Cerebellar cortex (tissue), 1 donor: ENCODE data around the gene SAMD1.
"Not testable (repeated sequence)": the region's sequence is repeated elsewhere in the genome, so short reads cannot be mapped to it uniquely, and the experiment has no call there.

Source experiments
- DNase-seq: peaks from one replicate; pipeline ENCODE4 v3.0.0-alpha.2; 2015; ENCODE audit warnings: low spot score

SAMD1 gene

DNA sequence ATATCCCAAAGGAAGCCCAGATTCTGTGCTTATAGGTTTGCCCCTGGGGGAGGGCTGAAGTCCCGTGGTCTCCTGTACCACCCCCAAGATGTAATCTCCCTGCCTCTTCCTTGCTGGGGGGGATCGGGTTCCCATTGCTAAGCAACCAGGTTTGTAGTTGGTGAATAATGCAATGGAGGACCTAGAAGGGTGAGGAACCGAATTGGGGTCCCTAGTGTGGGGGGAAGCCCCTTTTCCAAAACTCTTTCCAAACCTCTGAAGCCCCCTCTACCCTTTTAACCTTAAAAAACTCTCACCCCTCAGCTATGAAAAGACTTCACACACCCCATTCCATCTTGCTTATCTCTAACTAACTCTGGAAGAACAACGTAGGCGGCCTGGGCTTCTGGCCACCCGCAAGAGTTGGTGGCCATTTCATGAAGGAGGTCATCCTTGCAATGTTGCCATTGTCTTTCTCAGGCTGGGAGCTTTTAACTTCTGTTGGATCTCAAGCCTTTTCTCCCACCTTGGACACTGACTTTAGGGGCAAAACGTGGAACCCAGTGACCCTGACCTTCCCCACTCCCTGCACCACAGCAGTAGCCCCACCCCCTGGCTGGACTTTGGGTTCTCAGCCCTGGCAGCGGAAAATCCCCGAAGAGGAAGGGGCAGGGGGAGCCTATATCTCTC, 29.3 kb downstream of the SAMD1 start:
- no peak for DNase-seq

DNA sequence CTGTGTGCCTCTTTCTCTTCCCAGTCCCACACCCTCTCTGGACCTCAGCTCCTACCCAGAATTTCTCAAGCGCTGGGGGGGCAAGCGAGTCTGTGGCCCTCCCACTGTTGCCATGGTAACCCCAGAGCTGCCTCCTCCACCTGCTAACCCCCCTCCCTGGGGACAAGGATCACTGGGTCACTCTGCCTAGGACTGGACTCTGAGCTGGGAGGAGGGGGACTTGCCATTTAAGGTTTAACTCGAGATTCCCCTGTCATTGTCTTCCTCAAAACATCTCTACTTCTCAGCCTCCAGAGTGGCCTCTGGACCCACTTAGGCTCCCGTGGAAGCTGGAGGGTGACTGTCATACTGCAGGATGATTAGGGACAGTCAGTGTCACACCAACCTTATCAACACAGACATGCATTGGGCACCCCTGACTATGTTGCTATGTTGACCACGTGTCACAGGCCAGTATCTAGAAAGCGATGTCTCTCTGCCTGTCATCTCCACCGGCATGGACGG, 30.8 kb downstream of the SAMD1 start:
- DNase-seq: no peak

DNA sequence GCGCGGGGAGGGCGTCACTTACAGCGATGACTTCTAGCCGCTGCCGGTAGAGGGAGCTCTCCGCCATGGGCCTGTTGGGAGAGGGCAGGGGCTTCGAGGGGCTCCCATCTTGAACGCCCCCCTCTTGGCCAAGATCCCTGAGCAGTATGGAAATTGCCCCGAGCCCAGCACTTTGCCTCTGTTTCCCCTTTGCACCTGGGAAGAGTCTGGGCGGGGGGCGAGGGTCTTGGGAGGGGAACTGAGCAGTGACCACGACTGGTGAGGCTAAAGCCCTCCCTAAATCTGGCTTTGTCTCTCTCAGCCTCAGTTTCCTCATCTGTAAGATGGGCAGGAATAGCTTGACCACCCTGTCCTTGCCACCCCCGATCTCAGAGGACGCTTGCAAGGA, 31.5 kb downstream of the SAMD1 start:
- no peak for DNase-seq

DNA sequence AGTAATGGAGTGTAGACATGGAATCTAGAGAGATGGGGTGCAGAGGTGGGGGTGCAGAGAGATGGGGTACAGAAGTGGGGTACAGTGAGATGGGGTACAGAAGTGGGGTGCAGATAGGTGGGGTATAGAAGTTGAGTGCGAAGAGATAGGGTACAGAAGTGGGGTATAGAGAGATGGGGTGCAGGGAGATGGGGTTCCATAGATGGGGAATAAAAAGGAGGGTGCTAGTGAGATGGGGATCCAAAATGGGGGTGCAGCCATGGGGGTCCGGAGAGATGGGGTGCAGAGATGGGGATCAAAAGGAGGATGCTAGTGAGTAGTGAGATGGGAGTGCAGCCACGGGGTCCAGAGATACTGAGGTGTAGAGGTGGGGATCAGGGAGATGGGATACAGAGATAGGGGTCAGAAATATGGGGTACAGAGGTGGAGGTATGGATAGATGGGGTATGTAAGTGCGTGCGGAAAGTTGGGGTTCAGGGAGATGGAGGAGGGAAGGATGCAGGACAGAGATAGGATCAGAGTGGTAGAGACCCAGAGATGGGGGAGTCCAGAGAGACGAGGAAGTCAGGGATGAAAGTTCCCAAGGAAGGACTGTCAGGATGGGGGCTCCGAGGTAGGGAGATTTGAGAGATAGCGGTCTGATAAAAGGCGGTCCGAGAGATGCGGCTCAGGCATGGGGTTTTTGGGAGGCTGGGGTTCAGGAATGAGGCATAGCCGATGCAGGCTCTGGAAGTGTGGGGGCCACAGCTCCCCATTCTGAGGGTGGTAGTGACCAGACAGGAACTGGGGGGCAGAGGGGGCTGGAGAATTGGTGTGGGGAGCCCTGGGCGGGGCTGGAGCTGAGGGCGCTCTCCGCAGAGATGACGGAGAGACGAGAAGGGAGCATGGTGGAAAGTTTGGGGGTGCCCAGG, 32.1 kb downstream of the SAMD1 start:
- DNase-seq: no peak

DNA sequence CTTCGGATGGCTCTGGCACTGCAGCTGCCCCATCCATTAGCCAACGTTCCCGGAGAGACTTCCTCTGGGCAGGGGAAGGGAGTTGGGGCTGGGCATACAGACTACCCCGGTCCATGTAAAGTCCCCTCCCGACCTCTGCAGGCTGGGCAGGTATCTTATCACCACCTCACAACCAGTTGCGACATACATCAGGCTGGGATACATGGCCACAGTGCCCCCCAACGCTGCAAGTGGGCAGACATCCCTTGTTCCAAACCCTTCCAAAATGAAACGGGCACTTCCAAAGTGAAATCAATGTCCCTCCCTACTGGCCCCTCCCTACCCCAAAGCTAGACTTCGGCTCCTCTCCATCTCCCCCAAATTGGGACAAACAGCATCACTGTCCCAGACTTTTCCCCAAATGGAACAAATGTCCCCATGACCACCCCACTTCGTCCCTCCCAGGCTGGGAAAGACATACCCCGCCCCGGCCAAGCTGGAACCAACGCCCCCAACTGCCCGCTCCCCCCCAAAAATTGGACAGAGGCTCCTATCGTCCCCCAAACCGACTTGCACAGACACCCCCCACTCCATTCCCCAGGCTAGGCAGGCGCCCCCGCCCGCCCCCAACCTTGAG, 33.7 kb downstream of the SAMD1 start:
- no peak for DNase-seq

DNA sequence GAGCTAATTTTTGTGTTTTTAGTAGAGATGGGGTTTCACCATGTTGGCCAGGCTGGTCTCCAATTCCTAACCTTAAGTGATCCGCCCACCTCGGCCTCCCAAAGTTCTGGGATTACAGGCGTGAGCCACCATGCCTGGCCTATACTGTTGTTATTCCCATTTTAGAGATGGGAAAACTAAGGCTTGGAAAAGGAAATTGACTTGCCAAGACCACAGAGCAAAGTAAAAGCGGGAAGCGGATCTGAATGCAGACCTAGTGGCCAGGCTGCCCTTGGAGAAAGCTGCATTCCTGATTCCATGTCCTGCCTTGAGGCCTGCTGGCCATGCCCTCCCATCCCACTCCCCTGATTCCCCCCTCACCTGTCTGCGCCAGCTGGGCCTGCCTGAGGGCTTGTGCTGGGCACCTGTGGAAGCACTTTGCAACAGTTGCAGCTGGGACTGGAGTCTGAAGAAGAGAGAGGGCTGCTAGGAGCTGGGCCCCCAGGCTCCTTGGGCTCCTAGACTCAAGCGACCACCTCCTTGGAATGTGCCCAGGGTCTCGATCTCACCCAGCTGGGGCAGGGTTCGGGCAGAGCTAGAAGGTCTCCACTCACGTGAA, 34.4 kb downstream of the SAMD1 start:
- no peak for DNase-seq

DNA sequence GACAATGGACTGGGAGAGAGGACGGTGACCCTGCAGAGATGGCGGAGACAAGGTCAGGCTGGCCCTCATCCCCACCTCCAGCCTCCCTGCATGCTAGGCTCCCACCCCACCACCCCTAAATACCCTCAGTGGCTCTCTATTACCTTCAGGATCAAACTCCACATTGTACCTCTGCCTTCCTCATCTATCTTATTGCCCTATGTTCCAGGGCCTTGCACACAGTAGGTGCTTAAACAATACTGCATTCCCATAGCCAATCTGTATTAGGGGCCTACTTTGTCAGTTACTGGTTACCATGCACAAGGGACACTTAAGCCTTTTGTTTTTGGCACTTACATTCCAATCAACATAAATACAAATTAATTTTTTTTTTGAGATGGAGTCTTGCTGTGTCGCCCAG, 35.2 kb downstream of the SAMD1 start:
- no peak for DNase-seq

DNA sequence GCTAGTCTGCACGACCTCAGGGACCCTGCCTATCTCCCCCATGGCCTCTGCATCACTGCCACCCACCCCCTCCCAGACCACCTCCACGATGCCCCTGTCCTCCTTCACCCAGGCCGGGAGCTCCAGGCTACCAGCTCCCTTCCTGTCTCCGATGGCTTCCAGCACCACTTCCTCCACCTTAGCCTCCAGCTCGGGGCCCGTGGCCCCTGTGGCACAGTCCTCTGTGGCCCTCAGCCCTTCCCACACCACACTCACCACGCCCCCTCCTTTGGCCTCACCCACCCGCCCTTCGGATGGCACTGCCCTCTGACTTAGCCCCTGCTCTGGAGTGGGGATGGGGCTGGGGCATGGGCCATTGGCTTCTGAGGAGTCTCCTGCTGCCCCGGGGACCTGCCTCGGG, 35.8 kb downstream of the SAMD1 start:
- DNase-seq: no peak

DNA sequence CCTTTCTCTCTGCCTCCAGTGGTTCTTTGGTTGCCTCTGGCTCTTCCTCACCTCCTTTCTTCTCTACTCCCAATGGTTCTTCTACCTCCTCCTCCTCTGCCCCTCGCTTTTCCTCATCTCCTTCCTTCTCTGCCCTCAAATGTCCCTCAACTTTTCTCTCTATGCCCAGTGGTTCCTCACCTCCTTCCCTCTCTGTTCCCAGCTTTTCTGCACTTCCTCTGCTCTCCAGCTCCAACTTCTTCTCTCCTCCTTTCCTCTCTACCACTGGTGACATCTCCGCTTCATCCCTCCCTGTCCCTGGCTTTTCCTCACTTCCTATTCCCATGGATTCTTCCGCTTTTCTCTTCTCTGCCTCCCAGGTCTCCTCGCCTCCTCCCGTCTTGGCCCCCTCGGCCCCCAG, 36.5 kb downstream of the SAMD1 start:
- DNase-seq: no peak

DNA sequence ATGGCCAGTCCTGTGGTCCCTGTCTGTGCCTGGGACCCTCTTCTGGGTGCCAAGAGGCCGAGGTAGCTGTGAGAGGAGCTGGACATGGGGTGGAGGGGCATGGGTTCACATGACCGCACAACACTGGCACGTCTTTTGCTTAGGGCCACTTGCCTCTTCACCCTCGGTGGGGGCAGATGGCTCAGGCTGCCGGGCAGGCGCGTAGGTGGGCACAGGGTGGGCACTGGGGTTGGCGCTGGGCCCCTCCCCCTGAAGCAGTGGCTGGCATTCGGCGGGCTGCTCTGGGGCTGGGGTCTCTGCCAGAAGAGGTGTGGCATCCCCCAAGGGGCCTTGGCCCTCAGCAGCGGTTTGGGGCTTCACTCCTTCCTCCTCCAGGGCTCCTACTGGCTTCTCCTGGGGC, 37.1 kb downstream of the SAMD1 start:
- no peak for DNase-seq

DNA sequence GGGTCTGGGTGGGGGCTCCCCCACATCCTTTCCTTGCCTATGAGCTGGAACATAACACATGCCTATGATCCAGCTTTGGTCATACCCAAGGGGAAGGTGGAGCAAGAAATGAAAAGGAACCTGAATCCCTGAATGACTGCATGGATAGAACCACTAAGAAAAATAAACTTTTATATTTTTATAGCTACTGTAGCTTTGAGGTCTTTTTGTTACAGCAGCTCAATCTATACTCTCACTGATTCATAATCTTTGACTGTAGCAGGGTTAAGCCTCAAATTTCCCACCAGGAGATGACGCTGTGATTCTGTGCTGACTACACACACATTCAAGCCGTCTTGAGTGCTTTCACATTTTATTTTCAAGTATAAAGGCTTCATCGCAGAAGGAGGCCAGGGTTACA, 37.5 kb downstream of the SAMD1 start:
- DNase-seq: no peak

DNA sequence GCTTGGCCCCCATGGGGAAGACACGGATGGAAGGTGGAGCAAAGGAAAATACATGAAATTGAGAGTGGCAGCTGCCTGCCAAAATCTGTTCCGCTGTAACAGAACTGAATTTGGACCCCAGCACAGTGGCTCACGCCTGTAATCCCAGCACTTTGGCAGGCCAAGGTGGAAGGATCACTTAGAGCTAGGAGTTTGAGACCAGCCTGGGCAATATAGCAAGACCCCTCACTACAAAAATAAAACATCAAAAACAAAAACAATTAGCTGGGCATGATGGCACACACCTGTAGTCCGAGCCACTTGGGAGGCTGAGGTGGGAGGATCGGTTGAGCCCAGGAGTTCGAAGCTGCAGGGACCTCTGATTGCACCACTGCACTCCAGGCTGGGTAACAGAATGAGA, 38.1 kb downstream of the SAMD1 start:
- no peak for DNase-seq

DNA sequence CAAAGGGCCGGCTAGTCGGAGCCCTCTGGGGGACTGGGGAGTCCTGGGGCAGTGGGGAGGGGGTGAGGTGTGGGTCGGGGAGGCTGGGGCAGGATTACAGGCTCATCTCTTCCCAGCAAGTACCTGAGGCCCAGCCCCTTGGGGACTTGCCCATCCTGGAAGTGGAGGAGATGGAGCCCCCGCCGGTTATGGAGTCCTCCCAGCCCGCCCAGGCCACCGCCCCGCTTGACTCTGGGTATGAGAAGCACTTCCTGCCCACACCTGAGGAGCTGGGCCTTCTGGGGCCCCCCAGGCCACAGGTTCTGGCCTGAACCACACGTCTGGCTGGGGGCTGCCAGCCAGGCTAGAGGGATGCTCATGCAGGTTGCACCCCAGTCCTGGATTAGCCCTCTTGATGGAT, 38.6 kb downstream of the SAMD1 start:
- no peak for DNase-seq

DNA sequence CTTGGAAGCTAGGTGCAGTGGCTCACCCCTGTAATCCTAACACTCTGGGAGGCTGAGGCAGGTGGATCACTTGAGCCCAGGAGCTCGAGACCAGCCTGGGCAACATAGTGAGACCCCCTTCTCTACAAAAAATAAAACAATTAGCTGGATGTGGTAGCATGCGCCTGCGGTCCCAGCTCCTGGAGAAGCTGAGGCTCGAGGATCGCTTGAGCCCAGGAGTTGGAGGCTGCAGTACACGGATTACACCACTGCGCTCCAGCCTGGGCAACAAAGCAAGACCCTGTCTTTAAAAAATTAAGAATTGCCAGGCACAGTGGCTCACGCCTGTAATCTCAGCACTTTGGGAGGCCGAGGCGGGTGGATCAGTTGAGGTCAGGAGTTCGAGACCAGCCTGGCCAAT, 39.6 kb downstream of the SAMD1 start:
- DNase-seq: not testable (repeated sequence)

DNA sequence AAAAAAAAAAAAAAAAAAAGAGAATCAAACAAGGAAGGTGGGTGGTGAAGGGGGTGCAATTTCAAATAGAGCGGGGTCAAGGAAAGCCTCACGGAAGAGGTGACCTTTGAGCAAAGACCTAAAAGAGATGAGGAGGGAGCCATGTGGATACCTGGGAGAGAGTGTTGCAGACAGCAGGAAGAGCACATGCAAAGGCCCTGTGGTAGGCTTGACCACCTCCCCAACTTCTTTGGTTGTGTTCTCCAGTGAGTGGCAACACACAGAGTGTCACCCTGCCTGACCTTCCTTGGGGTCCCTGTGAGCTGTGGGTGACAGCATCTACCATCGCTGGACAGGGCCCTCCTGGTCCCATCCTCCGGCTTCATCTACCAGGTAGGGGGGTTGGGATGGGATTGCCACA, 40.0 kb downstream of the SAMD1 start:
- no peak for DNase-seq

DNA sequence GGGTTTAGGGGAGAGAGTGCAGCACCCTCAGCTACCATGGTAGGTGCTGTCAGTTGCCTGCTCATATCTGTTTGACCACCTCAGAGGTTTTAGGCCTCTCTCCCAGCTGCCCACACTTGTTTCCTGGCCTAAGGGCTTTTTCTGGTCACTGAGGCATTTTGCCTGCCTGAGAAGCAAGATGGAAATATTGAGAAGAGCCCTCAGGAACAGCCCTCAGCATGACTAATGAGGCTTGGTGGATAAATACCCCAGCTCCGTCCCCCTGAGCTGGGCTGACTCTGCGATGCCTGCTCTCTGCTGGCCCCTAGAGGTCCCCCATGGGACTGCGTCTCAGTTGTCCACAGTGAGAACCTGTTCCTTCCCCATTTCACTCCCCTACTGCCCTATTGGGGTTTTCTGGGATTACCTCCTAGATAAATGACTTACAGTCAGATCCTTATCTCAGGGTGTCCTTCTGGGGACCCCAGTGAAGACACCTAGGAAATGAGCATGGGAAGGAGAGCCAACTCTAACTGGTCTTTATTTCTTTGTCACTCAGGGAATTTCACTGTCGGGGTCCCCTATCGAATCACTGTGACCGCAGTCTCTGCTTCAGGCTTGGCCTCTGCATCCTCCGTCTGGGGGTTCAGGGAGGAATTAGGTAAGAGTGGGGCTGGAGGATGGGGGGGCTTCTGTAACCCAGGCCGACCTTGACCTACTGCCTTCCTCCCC, 42.0 kb downstream of the SAMD1 start:
- DNase-seq: no peak

DNA sequence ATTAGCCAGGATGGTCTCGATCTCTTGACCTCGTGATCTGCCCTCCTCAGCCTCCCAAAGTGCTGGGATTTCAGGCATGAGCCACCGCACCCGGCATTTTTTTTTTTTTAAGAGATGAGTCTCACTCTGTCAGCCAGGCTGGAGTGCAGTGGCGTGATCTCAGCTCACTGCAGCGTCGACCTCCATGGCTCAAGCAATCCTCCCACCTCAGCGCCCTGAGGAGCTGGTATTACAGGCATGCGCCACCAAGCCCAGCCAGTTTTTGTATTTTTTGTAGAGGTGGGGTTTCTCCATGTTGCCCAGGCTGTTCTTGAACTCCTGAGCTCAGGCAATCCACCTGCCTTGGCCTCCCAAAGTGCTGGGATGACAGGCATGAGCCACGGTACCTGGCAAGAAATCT, 42.7 kb downstream of the SAMD1 start:
- not testable (repeated sequence) for DNase-seq

DNA sequence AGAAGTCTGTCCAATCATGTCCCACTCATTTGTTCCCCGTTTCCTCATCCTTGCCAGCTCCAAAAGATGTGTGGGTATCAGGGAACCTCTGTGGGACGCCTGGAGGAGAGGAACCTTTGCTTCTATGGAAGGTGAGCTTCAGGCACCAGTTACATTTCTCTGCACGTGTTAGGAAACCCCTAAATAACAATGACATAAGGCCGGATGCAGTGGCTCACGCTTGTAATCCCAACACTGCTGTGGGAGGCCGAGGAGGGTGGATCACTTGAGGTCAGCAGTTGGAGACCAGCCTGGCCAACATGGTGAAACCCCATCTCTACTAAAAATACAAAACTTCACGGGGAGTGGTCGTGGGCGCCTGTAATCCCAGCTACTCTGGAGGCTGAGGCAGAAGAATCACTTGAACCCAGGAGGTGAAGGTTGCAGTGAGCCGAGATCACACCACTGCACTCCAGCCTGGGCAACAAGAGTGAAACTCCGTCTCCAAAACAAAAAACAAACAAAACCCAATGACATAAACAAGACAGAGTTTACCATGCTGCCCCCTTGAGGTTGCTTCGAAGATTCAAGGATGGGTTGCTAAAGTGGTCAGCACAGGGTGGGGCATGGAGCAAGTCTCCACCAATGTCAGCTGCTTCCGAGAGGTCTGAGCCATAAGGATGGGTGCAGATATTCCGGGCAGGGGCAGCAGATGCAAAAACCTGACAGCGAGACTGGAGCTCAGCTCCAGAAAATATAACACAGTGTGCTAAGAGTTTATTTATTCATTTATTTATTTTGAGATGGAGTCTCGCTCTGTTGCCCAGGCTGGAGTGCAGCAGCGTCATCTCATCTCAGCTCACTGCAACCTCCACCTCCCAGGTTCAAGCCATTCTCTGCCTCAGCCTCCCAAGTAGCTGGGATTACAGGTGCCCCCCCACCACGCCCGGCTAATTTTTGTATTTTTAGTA, 47.6 kb downstream of the SAMD1 start:
- DNase-seq: peak; percentile 86

DNA sequence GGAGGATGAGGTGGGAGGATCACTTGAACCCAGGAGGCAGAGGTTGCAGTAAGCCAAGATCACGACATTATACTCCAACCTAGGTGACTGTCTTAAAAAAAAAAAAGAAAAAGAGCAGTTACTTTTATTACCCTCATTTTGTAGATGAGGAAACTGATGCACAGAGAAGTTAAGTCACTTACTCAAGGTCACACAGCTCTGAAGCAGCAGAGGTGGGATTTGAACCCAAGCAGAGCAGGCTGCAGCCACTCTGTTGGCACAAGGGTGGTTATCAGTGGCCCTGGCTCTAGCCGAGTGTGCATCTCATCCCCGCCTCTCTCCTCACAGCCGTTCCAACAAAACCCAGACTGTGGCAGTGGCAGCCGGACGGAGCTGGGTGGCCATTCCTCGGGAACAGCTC, 51.4 kb downstream of the SAMD1 start:
- no peak for DNase-seq
